ENCODE data around the gene MTMR1.

Gene MTMR1

GRCh38 chrX:150763810-150764209 is 70.6 kb downstream of the MTMR1 start:
- no peak for DNase-seq

- no peak for DNase-seq
These were observed 72.0 kb downstream of the MTMR1 start for GRCh38 chrX:150765237-150765636.

GRCh38 chrX:150765782-150766350 is 72.7 kb downstream of the MTMR1 start:
- no peak for DNase-seq

- no peak for DNase-seq
These were observed 73.3 kb downstream of the MTMR1 start for GRCh38 chrX:150766351-150767044.

- no peak for DNase-seq
These were observed 73.8 kb downstream of the MTMR1 start for GRCh38 chrX:150767045-150767395.

- DNase-seq: no peak
These were observed 74.4 kb downstream of the MTMR1 start for GRCh38 chrX:150767475-150768131.

- DNase-seq: no peak
These were observed 74.9 kb downstream of the MTMR1 start for GRCh38 chrX:150768132-150768485.

GRCh38 chrX:150768580-150769190 is 75.5 kb downstream of the MTMR1 start:
- DNase-seq: no peak

- no peak for DNase-seq
These were observed 76.2 kb downstream of the MTMR1 start for GRCh38 chrX:150769408-150769807.

GRCh38 chrX:150770623-150771022 is 77.4 kb downstream of the MTMR1 start:
- no peak for DNase-seq

GRCh38 chrX:150771116-150771515 is 77.9 kb downstream of the MTMR1 start:
- no peak for DNase-seq

GRCh38 chrX:150772150-150772970 is 79.2 kb downstream of the MTMR1 start:
- DNase-seq: peak; percentile 57

- no peak for DNase-seq
These were observed 79.9 kb downstream of the MTMR1 start for GRCh38 chrX:150773117-150773516.

- DNase-seq: no peak
These were observed 80.4 kb downstream of the MTMR1 start for GRCh38 chrX:150773634-150774033.

- no peak for DNase-seq
These were observed 81.8 kb downstream of the MTMR1 start for GRCh38 chrX:150774798-150775568.

- DNase-seq: no peak
These were observed 82.6 kb downstream of the MTMR1 start for GRCh38 chrX:150775569-150776350.

- no peak for DNase-seq
These were observed 84.3 kb downstream of the MTMR1 start for GRCh38 chrX:150777328-150777992.

- no peak for DNase-seq
These were observed 86.2 kb downstream of the MTMR1 start for GRCh38 chrX:150779385-150779784.

GRCh38 chrX:150781677-150782076 is 88.5 kb downstream of the MTMR1 start:
- DNase-seq: no peak

- no peak for DNase-seq
These were observed 96.8 kb downstream of the MTMR1 start for GRCh38 chrX:150790021-150790420.

- no peak for DNase-seq
These were observed 99.8 kb downstream of the MTMR1 start for GRCh38 chrX:150792949-150793527.

Data from CD4-positive, alpha-beta T cell treated with Interferon gamma for 1 hour (primary cell).